Measurements from ENCODE around the gene VAV2.

The VAV2 gene

GRCh38 chr9:133810556-133811195 is 181.4 kb downstream of the VAV2 start:
- no peak for DNase-seq

GRCh38 chr9:133809335-133809734 is 182.8 kb downstream of the VAV2 start:
- DNase-seq: no peak

GRCh38 chr9:133807818-133808217 is 184.3 kb downstream of the VAV2 start:
- no peak for DNase-seq

- no peak for DNase-seq
These were observed 185.1 kb downstream of the VAV2 start for GRCh38 chr9:133807037-133807436.

GRCh38 chr9:133806623-133807010 is 185.5 kb downstream of the VAV2 start:
- no peak for DNase-seq

GRCh38 chr9:133805876-133806622 is 186.1 kb downstream of the VAV2 start:
- DNase-seq: no peak

- no peak for DNase-seq
These were observed 187.9 kb downstream of the VAV2 start for GRCh38 chr9:133804199-133804598.

- DNase-seq: no peak
These were observed 188.4 kb downstream of the VAV2 start for GRCh38 chr9:133803745-133804144.

GRCh38 chr9:133803028-133803585 is 189.0 kb downstream of the VAV2 start:
- DNase-seq: no peak

- no peak for DNase-seq
These were observed 190.4 kb downstream of the VAV2 start for GRCh38 chr9:133801739-133802138.

- no peak for DNase-seq
These were observed 191.9 kb downstream of the VAV2 start for GRCh38 chr9:133800266-133800665.

GRCh38 chr9:133799716-133800115 is 192.4 kb downstream of the VAV2 start:
- DNase-seq: no peak

- no peak for DNase-seq
These were observed 193.0 kb downstream of the VAV2 start for GRCh38 chr9:133799106-133799505.

GRCh38 chr9:133798160-133798559 is 194.0 kb downstream of the VAV2 start:
- no peak for DNase-seq

- DNase-seq: no peak
These were observed 194.6 kb downstream of the VAV2 start for GRCh38 chr9:133797406-133798105.

- DNase-seq: no peak
These were observed 195.6 kb downstream of the VAV2 start for GRCh38 chr9:133796562-133796961.

GRCh38 chr9:133795049-133795448 is 197.1 kb downstream of the VAV2 start:
- no peak for DNase-seq

GRCh38 chr9:133794016-133794760 is 197.9 kb downstream of the VAV2 start:
- DNase-seq: no peak

GRCh38 chr9:133793471-133793870 is 198.7 kb downstream of the VAV2 start:
- no peak for DNase-seq

- DNase-seq: peak; percentile 9
These were observed 199.2 kb downstream of the VAV2 start for GRCh38 chr9:133792721-133793470.

GRCh38 chr9:133791735-133792649 is 200.1 kb downstream of the VAV2 start:
- DNase-seq: no peak

Data from NCI-H146 (cell line).